Head of caudate nucleus (tissue), 42 donors: ENCODE results near the gene NTM.

ENCODE experiments used
- DNase-seq, 42 donors: peaks; one replicate each; pipeline versions ENCODE4 v3.0.0 to v3.0.0-alpha.2; 2020 to 2021; ENCODE audit warnings: mixed read lengths in 7 of 42
- intact Hi-C: fragments of 100-400 bp; cut with DNase I; formaldehyde crosslinking; loops from one replicate; pipeline ENCODE4 v1.15.0; 2022

NTM gene

GRCh38 chr11:132245403-132246385 lies 875.3 kb downstream of the NTM start:
- DNase-seq: peak in 26 of 42 donors; percentile 12 to 66 (median 41)
- intact Hi-C loops: no loop called here

- DNase-seq: peak in 6 of 42 donors; percentile 8 to 36 (median 28)
- intact Hi-C loops: no loop called here
These were observed 878.2 kb downstream of the NTM start for GRCh38 chr11:132248580-132248979.

DNA sequence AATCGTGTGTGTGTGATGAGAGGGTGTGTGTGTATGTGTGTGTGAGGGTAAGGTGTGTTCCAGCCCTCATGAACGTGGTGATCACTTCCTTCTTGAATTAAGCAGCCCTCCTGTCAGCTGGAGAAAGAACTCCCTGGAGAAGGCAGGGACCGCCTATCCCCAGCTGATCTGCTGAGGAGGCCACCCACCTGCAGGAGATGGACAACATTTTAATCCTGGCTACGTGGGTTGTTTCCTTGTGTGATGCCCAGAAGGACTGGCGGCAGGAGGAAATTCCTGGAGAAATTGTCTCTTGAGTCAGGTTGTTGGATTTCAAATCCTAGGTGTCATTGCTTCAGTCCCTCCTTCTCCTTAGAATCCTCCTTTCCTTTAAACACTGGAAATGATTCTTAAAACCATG lies 878.8 kb downstream of the NTM start:
- no peak for DNase-seq
- intact Hi-C loops: no loop called here

GRCh38 chr11:132251061-132251460 lies 880.6 kb downstream of the NTM start:
- DNase-seq: no peak
- intact Hi-C loops: no loop called here

DNA sequence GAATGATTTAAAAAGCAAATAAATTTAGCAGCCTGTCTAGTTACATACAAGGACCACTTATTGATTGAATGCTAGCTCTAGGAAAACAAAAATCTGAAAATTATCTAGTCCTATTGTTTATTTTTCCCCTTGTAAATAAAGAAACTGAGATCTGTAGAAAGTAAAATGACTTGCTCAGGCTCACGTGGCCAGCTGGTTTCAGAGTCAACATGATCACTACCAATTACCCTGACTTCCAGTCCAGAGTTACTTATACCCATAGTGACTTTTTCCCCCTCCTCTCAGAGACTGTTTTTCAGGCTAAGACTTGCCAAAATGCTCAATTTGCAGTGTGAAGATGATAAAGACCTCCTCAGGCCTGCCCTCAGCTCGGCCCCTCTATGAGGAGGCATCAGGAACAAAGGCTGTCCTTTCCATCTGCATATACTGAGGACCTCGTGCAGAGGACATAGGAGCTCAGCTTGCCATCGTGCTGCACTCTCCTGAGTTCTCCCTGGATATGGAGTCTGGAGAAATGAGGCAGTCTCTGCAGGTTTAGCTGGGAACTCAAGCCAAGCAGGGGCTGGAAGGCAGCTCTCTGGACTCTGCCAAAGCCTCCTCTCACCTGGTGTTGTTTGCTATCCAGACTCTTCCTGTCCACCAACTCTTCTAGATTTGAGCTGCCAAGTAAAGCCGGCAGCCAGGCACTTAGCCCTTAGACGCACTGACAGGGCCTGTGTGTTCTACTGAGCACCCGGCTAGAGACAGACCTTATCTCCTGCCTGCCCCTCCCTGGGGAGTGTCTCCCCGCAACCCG lies 883.3 kb downstream of the NTM start:
- DNase-seq: no peak
- intact Hi-C loops: no loop called here

GRCh38 chr11:132254906-132255305 lies 884.5 kb downstream of the NTM start:
- intact Hi-C loops: no loop called here
- DNase-seq: no peak

GRCh38 chr11:132256528-132257279 lies 886.3 kb downstream of the NTM start:
- intact Hi-C loops: no loop called here
- DNase-seq: no peak

DNA sequence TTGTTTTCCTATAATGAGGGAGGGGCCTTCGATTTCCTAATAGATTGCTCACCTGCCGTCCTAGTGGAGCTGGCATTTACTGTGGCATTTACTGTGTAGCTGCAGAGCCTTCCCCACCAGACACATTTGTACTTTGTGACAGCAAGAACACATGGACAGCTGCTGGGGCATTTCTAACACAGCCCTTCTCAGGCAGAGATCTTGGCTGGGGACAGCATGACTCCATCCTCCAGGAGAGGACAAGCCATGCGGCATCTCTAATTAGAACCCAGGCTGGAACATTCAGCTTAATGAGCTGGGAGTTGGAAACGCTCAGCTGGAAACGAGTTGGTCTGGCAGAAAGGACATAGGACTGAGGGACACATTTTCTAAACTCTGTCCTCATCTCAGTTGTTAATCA lies 887.5 kb downstream of the NTM start:
- DNase-seq: no peak
- intact Hi-C loops: no loop called here

GRCh38 chr11:132258875-132259274 lies 888.5 kb downstream of the NTM start:
- intact Hi-C loops: no loop called here
- DNase-seq: no peak

- DNase-seq: no peak
- intact Hi-C loops: no loop called here
These were observed 890.2 kb downstream of the NTM start for GRCh38 chr11:132260636-132261035.

DNA sequence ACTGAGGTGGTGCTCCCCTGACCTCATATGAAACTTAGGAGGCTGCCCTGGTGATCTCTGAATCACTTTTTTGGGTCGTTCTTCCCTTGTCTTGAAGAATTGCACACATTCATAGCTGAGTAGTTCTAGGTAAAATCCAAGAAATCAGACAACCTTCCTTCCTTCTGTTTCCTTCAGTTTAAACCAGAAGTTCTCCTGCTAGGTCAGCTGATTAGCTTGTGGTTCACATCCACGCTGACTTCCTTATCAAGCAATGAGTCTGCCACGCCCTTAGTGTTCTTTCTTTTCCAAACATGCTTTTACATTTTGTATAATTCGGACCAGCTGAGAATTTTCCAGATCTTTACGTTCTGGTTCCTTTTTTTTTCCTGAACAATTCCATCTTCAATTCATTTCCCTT lies 892.8 kb downstream of the NTM start:
- intact Hi-C loops: no loop called here

GRCh38 chr11:132263875-132264274 lies 893.5 kb downstream of the NTM start:
- intact Hi-C loops: no loop called here
- DNase-seq: no peak

More for the DNA sequence above, 892.8 kb downstream of the NTM start:
- DNase-seq: no peak

DNA sequence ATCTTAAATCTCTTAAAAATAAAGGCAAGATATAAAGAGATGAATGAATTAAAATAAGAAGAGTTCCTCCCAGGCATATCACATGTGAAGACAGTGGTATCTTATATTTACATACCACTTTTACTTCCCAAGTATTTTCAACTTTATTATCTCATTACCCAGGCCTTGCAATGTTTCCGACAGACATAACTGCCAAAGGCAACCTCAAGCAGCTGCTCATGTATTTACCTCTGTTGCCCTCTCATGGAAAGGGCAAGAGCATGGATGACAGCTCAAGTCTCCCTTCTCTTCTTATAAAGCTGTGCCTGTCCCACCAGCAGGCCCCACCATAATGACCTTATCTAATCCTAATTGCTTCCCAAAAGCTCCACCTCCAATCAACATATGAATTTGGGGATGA lies 894.2 kb downstream of the NTM start:
- DNase-seq: no peak
- intact Hi-C loops: no loop called here

DNA sequence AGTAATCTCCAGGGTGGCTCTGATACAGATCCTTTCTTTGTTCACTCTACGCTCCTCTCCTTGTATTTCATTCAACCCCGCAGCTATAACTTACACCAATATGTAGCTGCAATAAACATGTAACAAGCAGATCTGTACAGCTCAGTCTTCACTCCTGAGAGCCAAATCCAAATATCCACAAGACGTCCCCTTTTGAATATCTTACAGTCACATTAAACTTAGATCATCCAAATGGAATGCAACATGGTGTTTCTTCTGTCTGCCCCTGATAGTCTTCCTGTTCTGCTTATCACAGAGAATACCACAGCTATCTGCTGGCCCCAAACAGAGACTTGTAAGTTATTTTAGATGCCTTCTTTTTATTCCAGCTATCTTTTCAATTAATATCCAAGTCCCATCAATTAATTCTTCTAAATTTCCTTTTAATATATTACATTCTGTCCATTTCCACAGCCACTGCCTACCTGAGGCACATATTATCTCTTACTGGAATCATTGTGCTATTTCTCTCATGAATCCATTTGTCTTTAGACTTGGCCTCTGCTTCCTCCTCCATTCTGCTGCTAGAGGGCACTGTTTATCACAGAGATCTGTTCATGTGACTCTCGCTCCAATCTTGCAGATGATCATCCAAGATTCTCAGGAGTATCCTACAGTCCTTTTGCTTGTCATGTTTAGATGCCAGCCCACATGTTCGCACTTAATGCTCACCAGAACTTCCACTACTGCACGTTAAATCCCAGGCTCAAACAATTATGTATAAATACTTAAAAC lies 908.6 kb downstream of the NTM start:
- intact Hi-C loops: no loop called here
- DNase-seq: peak in 5 of 42 donors; percentile 6 to 39 (median 19)

- intact Hi-C loops: no loop called here
These were observed 913.6 kb downstream of the NTM start for GRCh38 chr11:132284048-132284447.

DNA sequence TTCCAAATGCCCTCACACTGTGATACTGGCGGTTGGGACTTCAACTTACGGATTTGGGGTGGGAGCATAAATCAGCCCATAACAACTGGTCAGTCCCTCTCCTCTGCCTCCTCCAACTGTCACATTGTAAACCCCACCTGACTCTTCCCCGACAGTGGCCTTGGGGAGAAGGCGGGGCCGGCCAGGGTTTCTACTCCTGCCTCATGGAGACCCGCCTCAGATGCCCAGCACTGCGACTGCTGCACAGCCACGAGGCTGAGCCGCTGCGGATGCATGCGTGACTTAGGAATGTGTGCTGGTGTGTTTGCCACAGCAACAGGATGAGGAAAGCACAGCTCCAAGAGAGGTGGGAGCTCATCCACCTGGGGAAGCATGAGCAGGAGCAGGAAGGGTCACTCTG lies 914.2 kb downstream of the NTM start:
- intact Hi-C loops: no loop called here
- DNase-seq: no peak

More at GRCh38 chr11:132284048-132284447, 913.6 kb downstream of the NTM start:
- no peak for DNase-seq

DNA sequence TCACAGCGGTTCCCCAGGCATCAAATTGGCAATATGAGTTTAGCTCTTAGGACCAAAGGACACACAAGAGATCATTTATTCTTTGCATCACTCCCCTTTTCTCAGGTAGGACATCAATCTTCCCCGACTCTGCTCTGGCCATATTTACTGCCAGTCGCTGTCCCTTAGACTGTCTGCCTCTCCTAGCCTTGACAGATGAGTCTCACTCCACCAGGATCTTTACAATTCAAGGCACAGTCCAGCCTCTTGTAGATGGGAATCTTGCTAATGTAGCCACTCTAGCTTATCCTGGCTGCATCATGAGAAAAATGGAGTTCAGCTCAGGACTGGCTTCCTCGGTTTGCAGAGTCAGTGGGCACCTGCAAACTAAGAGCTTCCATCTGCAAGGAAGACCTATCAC lies 915.2 kb downstream of the NTM start:
- intact Hi-C loops: no loop called here
- DNase-seq: no peak

DNA sequence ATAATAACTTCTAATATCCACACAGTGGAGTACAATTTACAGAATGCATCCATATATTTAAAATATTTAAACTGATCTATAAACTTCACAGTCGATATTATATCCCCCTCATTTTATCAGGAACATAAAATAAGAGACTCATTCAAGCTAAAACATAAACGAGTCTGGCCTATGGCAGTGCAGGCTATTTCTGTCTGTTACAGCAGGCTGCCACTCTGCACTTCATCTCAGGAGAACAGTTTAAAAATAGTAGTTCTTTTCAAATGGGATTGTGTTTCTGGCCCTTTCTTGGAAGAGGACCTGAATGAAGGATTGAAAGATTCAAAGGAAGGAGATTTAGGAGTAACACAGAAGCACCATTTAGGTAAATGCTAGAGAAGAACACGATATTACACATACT lies 915.7 kb downstream of the NTM start:
- DNase-seq: no peak
- intact Hi-C loops: no loop called here

GRCh38 chr11:132288036-132288435 lies 917.6 kb downstream of the NTM start:
- DNase-seq: no peak
- intact Hi-C loops: no loop called here
